NT2/D1 (cell line): ENCODE data around the gene BGLAP.

Source experiments
- SUZ12 ChIP-seq: IDR thresholded peaks from 2 replicates; pipeline ENCODE4 v1.6.1; 2011; ENCODE audit not compliant: insufficient read length, insufficient read depth; ENCODE audit errors: extremely low read depth
- YY1 ChIP-seq: IDR thresholded peaks from 2 replicates; pipeline ENCODE4 v1.6.1; 2011; ENCODE audit not compliant: insufficient read length, insufficient read depth
- ZNF274 ChIP-seq: IDR thresholded peaks from 2 replicates; pipeline ENCODE4 v1.6.1; 2011; ENCODE audit warnings: mild to moderate bottlenecking, low read depth, low read length

GRCh38 chr1:156204686-156205085, 37.3 kb upstream of the BGLAP start:
- no peak for TF ChIP-seq YY1
- no peak for TF ChIP-seq SUZ12
- no peak for TF ChIP-seq ZNF274
